GM10847 (cell line): ENCODE data around the gene ZFPM1.

Source experiments
- POLR2A ChIP-seq: IDR thresholded peaks from 2 replicates; pipeline ENCODE4 v1.6.1; 2011; ENCODE audit not compliant: insufficient read length; ENCODE audit errors: extremely low read depth

Gene ZFPM1

GRCh38 chr16:88541831-88542616 lies 88.9 kb downstream of the ZFPM1 start:
- TF ChIP-seq POLR2A: no peak

DNA sequence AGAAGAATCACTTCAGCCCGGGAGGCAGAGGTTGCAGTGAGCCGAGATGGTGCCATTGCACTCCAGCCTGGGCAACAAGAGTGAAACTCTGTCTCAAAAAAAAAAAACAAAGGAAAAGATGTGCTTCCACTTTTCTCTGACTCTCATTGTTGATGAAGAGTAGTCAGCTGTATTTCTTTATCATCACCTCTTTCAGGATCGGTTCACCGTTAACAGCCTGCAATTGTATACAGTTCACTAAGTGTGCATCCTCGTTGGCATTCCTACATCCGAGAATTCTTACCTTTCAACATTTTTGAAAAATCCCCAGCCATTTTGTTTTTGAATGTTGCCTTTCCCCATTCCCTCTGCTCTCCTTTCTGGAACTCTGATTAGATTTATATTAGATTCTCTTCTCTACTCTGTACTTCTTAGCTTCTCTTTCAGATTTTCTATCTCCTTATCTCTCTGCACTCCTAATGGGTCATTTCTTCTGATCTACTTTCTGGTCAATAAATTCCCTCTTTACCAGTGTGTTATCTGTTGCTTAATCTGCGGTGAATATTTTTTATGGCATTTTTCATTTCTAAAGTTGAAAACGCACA lies 90.2 kb downstream of the ZFPM1 start:
- TF ChIP-seq POLR2A: no peak

GRCh38 chr16:88545781-88546180 lies 92.7 kb downstream of the ZFPM1 start:
- no peak for TF ChIP-seq POLR2A

DNA sequence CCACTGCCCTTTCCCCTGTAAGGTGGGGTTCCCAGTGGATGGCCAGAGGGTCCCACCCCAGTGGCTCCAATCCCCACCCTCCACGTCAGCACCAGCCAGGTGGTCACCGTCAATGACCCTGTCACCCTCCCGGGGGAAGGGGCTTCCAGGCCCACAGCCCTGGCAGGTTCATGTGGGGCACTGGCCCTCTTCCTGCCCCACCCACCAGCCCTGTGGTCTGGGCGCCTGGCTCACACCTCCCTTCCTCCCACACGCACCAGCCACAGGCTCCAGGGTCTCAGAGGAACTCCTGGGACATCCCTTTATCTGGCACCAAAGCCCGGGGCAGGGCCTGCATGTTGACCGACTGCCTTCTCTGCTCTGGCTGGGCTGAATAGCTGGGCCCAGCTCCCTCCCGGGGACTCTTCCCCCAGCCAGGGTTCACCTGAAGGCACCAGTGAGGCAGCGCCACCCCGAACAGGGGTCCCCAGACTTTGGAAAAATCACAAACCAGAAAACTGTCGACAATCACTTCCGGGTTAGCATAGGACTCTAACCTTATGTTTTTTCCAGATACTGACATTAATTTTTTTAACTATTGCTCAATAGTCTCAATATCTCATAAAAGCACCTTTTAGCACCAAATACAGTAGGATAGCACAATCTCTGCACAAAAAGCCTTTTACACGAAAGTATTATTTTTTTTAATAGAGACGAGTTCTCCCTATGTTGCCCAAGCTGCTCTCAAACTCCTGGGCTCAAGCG lies 95.2 kb downstream of the ZFPM1 start:
- TF ChIP-seq POLR2A: no peak

- no peak for TF ChIP-seq POLR2A
These were observed 95.9 kb downstream of the ZFPM1 start for GRCh38 chr16:88548985-88549384.

DNA sequence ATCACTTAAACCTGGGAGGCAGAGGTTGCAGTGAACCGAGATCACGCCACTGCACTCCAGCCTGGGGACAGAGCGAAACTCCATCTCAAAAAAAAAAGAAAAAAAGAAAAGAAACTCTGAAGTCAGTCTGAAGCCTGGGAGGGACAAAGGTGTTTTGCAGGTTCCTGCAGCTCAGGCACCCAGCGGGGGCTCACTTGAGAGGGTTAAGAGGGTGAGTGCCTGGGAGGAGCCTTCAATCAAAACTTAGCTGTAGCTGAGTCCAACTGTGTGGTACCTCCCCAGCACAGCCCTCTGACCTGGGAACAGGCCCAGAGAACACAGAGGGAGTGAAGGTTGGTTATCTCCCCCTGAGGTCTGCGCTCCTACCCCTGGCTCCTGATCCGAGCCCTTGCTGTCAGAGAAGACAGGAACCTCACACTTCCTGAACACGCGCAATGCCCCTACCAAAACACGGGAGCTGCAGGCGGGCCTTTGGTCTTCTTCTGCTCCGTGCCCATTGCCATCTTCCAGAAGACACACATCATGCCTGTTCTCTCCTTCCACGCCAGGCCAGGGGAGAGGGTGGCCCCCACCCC lies 96.7 kb downstream of the ZFPM1 start:
- no peak for TF ChIP-seq POLR2A

DNA sequence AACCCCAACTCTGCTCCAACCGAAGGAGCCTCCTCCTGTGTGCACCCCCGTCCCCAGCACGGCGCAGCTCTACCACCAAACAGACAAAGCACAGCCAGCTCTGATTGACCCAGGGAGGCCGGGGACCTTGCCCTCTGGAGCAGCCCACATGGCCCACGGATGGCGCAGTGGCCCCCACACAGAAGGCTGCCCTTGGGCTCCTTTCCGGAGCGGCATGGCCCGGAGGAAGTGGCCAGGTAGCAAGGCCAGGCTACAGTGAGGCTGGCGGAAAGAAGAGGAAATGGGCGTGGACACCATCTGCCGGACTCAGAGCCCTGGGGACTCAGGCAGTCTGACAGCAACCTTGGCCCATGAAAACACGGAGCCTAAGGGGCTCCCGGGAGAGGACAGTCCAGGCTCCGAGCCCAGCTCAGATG lies 97.2 kb downstream of the ZFPM1 start:
- no peak for TF ChIP-seq POLR2A

DNA sequence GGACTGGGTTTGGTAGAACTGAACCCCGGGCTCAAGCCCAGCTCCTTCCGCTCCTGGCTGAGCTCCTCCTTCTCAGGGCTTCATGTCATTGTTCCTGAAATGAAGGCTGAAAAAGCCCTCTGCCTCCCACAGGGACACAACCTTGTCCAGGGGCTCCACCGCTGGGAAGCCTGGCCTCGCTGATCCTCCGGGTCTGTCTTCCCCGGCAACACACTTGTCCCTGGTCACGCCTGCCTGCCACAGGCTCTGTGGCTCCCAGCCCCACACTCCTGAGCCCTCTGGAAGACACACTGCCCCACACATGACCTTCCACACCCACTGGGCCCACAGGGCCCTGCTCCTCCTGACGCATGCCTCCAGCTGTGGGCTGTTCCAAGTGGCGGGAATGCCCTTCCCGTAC lies 99.1 kb downstream of the ZFPM1 start:
- TF ChIP-seq POLR2A: no peak

GRCh38 chr16:88552815-88553214 lies 99.7 kb downstream of the ZFPM1 start:
- TF ChIP-seq POLR2A: no peak

- TF ChIP-seq POLR2A: no peak
These were observed 100.7 kb downstream of the ZFPM1 start for GRCh38 chr16:88553739-88554138.

- no peak for TF ChIP-seq POLR2A
These were observed 101.7 kb downstream of the ZFPM1 start for GRCh38 chr16:88554711-88555264.

DNA sequence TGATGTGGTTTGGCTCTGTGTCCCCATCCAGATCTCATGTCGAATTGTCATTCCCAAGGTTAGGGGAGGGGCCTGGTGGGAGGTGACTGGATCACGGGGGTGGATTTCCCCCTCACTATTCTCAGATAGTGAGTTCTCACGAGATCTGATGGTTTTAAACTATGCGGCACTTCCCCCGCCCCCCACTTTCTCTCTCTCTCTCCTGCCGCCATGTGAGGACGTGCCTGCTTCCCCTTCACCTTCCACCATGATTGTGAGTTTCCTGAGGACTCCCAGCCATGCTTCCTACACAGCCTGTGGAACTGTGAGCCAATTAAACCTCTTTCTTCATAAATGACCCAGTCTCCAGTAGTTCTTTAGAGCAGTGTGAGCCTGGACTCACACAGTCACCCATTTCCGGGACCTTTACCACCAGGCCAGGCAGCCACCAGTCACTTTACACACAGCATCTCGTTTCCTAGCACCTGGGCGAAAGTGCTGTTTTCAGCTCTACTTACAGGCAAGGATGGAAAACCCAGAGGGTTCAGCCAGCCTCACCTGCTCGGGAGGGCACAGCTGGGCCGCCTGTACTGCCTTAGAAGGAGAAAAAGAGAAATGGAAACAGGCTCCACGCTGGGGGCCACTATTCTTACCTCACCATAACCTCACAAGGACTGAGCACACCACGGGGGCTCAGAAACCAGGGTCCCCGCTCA lies 103.4 kb downstream of the ZFPM1 start:
- TF ChIP-seq POLR2A: no peak

DNA sequence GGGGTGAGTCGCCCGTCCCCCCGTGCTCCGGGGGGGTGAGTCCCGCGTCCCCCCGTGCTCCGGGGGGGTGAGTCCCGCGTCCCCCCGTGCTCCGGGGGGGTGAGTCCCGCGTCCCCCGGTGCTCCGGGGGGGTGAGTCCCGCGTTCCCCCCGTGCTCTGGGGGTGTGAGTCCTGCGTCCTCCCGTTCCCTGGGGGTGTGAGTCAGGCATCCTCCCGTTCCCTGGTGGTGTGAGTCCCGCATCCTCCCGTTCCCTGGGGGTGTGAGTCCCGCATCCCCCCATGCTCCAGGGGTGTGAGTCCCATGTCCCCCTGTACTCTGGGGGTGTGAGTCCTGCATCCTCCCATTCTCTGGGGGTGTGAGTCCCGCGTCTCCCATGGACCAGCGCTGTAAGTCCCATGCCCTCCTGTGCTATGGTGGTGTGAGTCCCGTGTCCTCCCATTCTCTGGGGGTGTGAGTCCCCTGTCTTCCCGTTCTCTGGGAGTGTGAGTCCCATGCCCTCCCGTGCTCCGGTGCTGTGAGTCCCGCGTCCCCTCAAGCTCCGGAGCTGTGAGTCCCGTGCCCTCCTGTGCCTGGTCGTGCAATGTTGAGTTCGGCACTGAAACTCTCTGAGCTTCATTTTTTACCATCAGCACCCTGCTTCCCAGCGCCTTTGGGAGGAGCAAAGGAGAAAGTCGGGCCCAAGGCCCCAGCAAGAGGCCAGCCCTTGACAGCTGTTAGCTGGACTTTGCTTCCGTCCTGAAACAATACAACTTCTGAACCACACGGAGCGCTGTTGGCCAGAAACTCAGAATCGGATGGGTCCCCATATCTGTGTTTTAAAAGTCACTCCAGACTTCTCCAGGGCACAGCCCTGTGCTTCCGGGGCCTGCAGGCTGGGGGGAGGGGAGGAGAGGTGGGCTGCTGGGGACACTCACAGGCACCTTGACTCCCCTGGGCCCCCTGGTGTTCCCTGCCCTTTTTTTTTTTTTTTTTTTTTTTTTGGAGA lies 105.7 kb downstream of the ZFPM1 start:
- no peak for TF ChIP-seq POLR2A
